HG02973 (cell line): ENCODE results near the gene SETD3.

Experiments
- ATAC-seq: cut with Tn5 transposase; IDR thresholded peaks from one replicate; pipeline ENCODE4 v1.9.1; 2021; ENCODE audit warnings: moderate library complexity; ENCODE audit not compliant: unreplicated experiment

SETD3 gene

GRCh38 chr14:99397698-99398097 is 83.0 kb downstream of the SETD3 start:
- no peak for ATAC-seq

- no peak for ATAC-seq
These were observed 84.6 kb downstream of the SETD3 start for GRCh38 chr14:99395909-99396530.

DNA sequence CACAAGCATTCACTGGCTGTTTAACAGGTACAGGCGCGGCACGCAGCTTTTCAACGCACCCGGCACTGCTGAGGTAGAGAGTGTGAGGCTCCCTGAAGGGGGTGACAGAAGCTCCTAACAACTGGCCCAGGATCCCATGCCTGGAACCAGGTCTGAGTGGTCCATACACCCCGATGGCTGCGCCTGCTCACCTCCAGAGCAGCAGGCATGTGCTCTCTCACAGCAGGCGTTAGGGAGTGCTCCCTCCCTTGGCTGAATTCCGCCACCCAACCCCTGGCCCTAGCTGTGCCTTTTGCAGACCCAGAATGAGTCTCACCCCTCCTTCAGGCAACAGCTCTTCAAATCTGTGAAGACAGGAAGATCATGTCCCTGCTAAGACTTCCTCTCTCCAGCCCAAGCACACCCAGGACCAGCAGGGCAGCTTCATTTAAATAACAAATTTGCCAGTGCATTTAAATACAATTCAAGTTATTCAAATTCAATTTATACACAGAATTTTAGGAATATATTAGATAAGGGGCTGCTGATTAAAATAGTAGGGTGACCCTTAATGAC is 86.0 kb downstream of the SETD3 start:
- ATAC-seq = no peak

- ATAC-seq = peak; percentile 53
These were observed 87.5 kb downstream of the SETD3 start for GRCh38 chr14:99393059-99393655.

DNA sequence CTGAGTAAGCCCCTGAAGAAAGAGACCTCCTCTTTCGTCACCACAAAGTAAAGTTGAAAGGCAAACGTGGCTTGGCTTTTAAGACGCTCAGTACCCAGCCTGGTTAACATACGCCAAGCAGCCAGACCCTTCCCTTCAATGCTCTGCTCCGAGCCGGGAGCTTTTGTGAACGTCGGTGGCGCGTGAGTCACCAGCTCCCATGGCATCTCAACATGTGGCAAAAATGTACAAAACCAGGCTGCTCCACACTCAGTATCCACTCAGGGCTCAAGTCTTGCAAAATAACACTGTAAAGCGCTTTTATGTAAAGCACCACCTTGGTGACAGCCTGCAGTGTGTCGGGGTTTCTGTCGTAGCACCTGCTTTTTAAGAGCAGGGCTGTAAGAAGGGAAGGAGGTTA is 89.0 kb downstream of the SETD3 start:
- no peak for ATAC-seq

DNA sequence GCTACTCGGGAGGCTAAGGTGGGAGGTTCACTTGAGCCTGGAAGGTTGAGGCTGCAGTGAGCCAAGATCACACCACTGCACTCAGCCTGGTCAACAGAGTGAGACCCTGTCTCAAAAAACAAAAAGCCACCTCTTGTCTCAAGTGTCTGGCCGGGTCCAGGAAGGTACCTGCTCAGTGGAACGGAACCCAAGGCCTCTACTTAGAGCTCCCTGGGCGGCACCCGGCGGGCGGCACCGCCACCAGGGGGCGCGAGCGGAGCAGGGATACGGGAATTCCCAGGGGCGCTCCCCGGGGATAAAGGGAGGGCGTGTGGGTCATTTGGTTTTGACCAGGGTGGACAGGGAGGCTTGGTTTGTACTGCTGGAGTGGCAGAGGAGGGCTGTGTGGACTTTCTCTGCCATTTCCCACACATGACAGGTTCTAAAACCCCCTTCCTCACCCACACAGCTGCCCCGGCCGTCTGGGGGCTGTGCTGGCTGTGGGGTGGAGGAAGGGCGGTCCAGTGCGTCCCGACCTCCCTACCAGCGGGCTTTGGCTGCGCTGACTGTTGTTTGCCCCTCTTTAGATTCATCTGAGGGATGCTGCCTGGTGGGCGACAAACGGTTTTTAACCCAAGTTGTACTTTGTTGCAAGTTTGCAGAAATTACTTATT is 91.4 kb downstream of the SETD3 start:
- ATAC-seq = no peak

GRCh38 chr14:99388286-99388685 is 92.4 kb downstream of the SETD3 start:
- no peak for ATAC-seq

GRCh38 chr14:99387880-99388279 is 92.8 kb downstream of the SETD3 start:
- ATAC-seq = no peak

- no peak for ATAC-seq
These were observed 95.9 kb downstream of the SETD3 start for GRCh38 chr14:99384450-99385417.

- no peak for ATAC-seq
These were observed 96.9 kb downstream of the SETD3 start for GRCh38 chr14:99383472-99384449.

- no peak for ATAC-seq
These were observed 97.7 kb downstream of the SETD3 start for GRCh38 chr14:99382781-99383471.

DNA sequence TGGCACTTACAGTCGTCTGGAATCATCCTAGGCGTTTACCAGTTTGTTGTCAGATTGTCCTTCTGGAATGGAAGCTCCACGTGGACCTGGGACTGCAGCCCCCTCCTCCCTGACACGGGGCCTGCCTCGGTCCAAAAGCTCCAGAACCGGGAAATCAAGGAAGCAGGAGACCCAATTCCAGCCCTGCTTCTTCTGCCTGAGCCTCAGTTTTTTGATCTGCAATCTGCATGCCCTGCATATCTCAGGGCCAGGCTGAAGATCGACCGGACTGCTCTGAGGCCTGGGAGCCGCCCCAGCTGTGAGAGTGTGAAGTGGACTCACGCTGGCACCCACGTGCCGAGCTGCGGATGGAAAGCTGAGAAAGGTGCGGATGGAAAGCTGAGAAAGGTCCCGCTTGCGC is 98.6 kb downstream of the SETD3 start:
- no peak for ATAC-seq

DNA sequence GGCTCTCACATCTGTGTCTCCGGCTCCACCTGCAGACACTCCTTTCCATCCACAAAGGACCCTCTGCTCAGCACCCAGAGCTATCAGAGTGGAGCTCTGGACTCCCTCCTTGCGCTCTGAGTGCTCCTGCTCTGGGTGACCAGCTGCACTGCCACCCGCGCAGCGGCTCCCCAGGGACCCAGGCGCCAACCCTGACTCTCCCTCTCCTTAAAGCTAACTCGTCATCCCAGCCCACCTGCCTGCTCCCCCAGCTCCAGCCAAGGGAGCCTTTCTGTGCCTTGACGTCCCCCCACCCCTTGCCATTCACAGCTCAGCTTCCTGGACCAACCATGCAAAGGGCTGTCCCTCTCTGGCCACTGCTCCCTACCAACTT is 99.0 kb downstream of the SETD3 start:
- ATAC-seq = no peak

GRCh38 chr14:99380991-99381687 is 99.5 kb downstream of the SETD3 start:
- no peak for ATAC-seq

DNA sequence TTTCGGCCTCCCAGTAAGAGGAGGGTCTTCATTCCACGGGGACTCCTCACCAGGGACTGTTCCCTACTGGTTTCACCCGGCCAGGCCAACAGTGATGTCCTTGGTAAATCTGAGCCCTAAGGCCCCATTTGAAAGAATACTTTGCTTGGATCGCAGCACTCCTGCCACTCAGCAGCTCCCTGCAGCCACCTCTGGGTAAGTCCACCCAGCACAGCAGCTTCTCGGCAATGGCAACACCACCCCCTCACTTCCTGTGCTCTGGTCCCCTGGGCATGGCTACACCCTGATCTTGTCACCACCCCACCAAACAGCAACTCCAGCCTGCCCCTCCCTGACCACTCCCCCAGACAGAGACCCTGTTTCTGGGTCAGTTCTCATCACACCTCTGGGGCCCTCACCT is 100.3 kb downstream of the SETD3 start:
- no peak for ATAC-seq

GRCh38 chr14:99378782-99379214 is 101.9 kb downstream of the SETD3 start:
- no peak for ATAC-seq

DNA sequence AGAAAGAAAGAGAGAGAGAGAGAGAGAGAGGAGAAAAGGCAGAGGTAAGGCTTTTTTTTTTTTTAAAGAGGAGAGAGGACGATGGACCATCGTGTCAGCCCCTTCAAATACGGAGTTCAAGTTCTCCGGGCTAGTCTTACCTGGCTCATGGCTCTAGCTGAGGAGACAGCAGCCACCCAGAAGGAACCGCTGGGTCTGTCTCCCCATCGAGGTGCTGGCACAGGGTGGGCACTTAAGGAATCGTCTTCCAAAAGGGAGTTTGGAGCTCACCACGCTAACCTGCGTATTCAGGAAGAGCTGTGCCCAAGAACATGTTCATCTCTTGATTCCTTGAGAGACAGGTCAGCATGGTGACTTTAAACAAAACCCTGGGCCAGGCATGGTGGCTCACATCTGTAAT is 102.7 kb downstream of the SETD3 start:
- ATAC-seq = no peak

- no peak for ATAC-seq
These were observed 105.7 kb downstream of the SETD3 start for GRCh38 chr14:99374964-99375363.
